SU-DHL-6 (cell line): Measurements from ENCODE around the gene NFKBIE.

ENCODE experiments used
- H2AFZ ChIP-seq: fragments of 200-600 bp; sonication (generic); 2 replicates; pipeline ENCODE4 v1.6.1; 2014; ENCODE audit warnings: low read depth, mild to moderate bottlenecking, moderate library complexity, mixed read lengths, antibody characterized with exemption, low read length; ENCODE audit not compliant: severe bottlenecking
- H3F3A ChIP-seq: fragments of 200-600 bp; shearing (Covaris generic); 2 replicates; pipeline ENCODE4 v1.6.0; 2016; ENCODE audit warnings: antibody characterized with exemption, mild to moderate bottlenecking; ENCODE audit not compliant: insufficient read depth
- H3K27ac ChIP-seq: fragments of 200-600 bp; sonication (generic); 2 replicates; pipeline ENCODE4 v1.5.1; 2016; ENCODE audit warnings: low read depth, mild to moderate bottlenecking, low read length, moderate library complexity, mixed read lengths
- H3K27me3 ChIP-seq: fragments of 200-600 bp; sonication (generic), shearing (Covaris generic); 2 replicates; pipeline ENCODE4 v1.6.0; 2014; ENCODE audit warnings: mild to moderate bottlenecking, low read length
- H3K36me3 ChIP-seq: fragments of 200-600 bp; sonication (generic); 2 replicates; pipeline ENCODE4 v1.6.1; 2014; ENCODE audit warnings: mild to moderate bottlenecking, low read length, mixed read lengths
- H3K4me2 ChIP-seq: fragments of 300-600, 200-600 bp; shearing (Covaris generic), sonication (generic); 2 replicates; pipeline ENCODE4 v1.6.0; 2014; ENCODE audit warnings: low read length, low read depth, mild to moderate bottlenecking; ENCODE audit not compliant: poor library complexity, severe bottlenecking
- H3K4me3 ChIP-seq: fragments of 200-600 bp; sonication (generic); 2 replicates; pipeline ENCODE4 v1.5.1; 2014; ENCODE audit warnings: antibody characterized with exemption, low read length, mild to moderate bottlenecking, mixed read lengths; ENCODE audit not compliant: insufficient read depth, poor library complexity, severe bottlenecking
- H3K79me2 ChIP-seq: fragments of 200-600 bp; sonication (generic); 2 replicates; pipeline ENCODE4 v1.6.1; 2014; ENCODE audit warnings: mild to moderate bottlenecking, low read length, moderate library complexity; ENCODE audit not compliant: insufficient read depth
- H3K9ac ChIP-seq: fragments of 200-600 bp; sonication (generic); 2 replicates; pipeline ENCODE4 v1.7.0; 2014; ENCODE audit warnings: mild to moderate bottlenecking, low read length
- H3K9me2 ChIP-seq: fragments of 200-600 bp; sonication (generic); replicated peaks from 2 replicates; pipeline ENCODE4 v1.6.1; 2014; ENCODE audit warnings: low read length; ENCODE audit not compliant: insufficient read depth
- H3K9me3 ChIP-seq: fragments of 200-600 bp; sonication (generic); 2 replicates; pipeline ENCODE4 v1.6.1; 2014; ENCODE audit warnings: low read length, mixed read lengths; ENCODE audit not compliant: insufficient read depth
- H4K20me1 ChIP-seq: fragments of 200-600 bp; sonication (generic); 2 replicates; pipeline ENCODE4 v1.6.1; 2014; ENCODE audit warnings: low read depth, mild to moderate bottlenecking, antibody characterized with exemption, low read length, moderate library complexity, mixed read lengths
- EZH2phosphoT487 ChIP-seq: fragments of 200-600 bp; sonication (generic), shearing (Covaris generic); conservative IDR thresholded peaks from 2 replicates; pipeline ENCODE4 v1.6.1; 2018; ENCODE audit warnings: mild to moderate bottlenecking, antibody characterized with exemption, low read length, moderate library complexity, mixed read lengths
- TF ChIP-seq, protein P1 (sequence below): fragments of 200-600 bp; sonication (generic); IDR thresholded peaks from one replicate; pipeline ENCODE4 v1.5.1; 2017; ENCODE audit warnings: antibody characterized with exemption, mild to moderate bottlenecking, low read length, moderate library complexity; ENCODE audit not compliant: insufficient read depth, poor library complexity, severe bottlenecking

Gene NFKBIE

GRCh38 chr6:44263354-44264100, 1.8 kb downstream of the NFKBIE start:
- peaks cover 29% of the 10 kb centered on the region for H3K79me2 ChIP-seq
- peaks cover 41% of the 10 kb centered on the region for H3F3A ChIP-seq
- H4K20me1 ChIP-seq: no peaks in the 10 kb centered on the region
- no peak for TF ChIP-seq EZH2phosphoT487
- TF ChIP-seq, protein P1, sequence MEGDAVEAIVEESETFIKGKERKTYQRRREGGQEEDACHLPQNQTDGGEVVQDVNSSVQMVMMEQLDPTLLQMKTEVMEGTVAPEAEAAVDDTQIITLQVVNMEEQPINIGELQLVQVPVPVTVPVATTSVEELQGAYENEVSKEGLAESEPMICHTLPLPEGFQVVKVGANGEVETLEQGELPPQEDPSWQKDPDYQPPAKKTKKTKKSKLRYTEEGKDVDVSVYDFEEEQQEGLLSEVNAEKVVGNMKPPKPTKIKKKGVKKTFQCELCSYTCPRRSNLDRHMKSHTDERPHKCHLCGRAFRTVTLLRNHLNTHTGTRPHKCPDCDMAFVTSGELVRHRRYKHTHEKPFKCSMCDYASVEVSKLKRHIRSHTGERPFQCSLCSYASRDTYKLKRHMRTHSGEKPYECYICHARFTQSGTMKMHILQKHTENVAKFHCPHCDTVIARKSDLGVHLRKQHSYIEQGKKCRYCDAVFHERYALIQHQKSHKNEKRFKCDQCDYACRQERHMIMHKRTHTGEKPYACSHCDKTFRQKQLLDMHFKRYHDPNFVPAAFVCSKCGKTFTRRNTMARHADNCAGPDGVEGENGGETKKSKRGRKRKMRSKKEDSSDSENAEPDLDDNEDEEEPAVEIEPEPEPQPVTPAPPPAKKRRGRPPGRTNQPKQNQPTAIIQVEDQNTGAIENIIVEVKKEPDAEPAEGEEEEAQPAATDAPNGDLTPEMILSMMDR: no peak
- no peaks in the 10 kb centered on the region for H3K9me2 ChIP-seq
- H3K27ac ChIP-seq: peak overlapping the region; percentile 86
- H3K4me2 ChIP-seq: peak overlapping the region; percentile 91
- H3K27me3 ChIP-seq: no peaks in the 10 kb centered on the region
- peak overlapping the region; percentile 78 for H3K4me3 ChIP-seq
- no peaks in the 10 kb centered on the region for H3K36me3 ChIP-seq
- H3K9ac ChIP-seq: peak overlapping the region; percentile 80
- no peaks in the 10 kb centered on the region for H3K9me3 ChIP-seq
- H2AFZ ChIP-seq: no peak overlapping the region

GRCh38 chr6:44262467-44263353, 2.6 kb downstream of the NFKBIE start:
- H3F3A ChIP-seq: peaks cover 49% of the 10 kb centered on the region
- peak overlapping the region; percentile 91 for H3K4me2 ChIP-seq
- H4K20me1 ChIP-seq: no peaks in the 10 kb centered on the region
- no peak overlapping the region for H2AFZ ChIP-seq
- H3K79me2 ChIP-seq: peaks cover 29% of the 10 kb centered on the region
- no peaks in the 10 kb centered on the region for H3K9me2 ChIP-seq
- peak overlapping the region; percentile 86 for H3K27ac ChIP-seq
- no peaks in the 10 kb centered on the region for H3K9me3 ChIP-seq
- no peaks in the 10 kb centered on the region for H3K27me3 ChIP-seq
- H3K36me3 ChIP-seq: no peaks in the 10 kb centered on the region
- no peak for TF ChIP-seq EZH2phosphoT487
- TF ChIP-seq, protein P1: no peak
- peak overlapping the region; percentile 80 for H3K9ac ChIP-seq
- H3K4me3 ChIP-seq: peak overlapping the region; percentile 78

DNA sequence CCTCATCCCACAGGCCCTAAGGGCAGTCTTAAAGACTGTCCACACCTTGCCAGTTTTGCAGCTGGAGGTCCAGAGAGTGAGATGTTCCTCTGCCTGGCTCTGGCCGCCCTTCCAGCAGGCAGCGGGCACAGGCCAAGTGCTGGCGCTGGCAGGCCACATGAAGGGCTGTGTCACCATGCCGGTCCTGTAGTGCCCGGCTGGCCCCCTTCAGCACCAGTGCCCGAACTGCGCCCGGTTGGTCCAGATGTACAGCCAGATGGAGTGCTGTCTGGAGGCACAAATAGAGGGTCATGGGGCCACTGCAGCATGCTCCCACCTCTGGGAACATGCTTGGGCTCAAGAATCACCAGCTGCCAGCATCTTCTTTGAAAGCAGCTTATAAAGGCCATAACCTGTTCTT, 3.8 kb downstream of the NFKBIE start:
- Histone ChIP-seq H3K79me2 (peaks cover 34% of the 10 kb centered on the region), H3K9ac (no peak overlapping the region; the same call in 1 of the 2 replicates), H3K27me3 (no peaks in the 10 kb centered on the region), H4K20me1 (no peaks in the 10 kb centered on the region), H2AFZ (no peak overlapping the region), H3K4me3 (no peak overlapping the region), H3K9me3 (no peaks in the 10 kb centered on the region), H3K4me2 (peak overlapping the region; percentile 91), H3K27ac (peak overlapping the region; percentile 86), H3F3A (peaks cover 55% of the 10 kb centered on the region), H3K9me2 (no peaks in the 10 kb centered on the region), H3K36me3 (no peaks in the 10 kb centered on the region)
- TF ChIP-seq, protein P1: no peak
